CD4-positive, alpha-beta T cell treated with Interleukin-6 at 100 ng/mL for 8 hours (primary cell): ENCODE data around the gene GZMM.
"Not testable (repeated sequence)": the region's sequence is repeated elsewhere in the genome, so short reads cannot be mapped to it uniquely, and the experiment has no call there.

Experiments
- DNase-seq: peaks from one replicate; pipeline ENCODE4 v3.0.0-alpha.2; 2020; ENCODE audit warnings: mixed read lengths, low spot score

The GZMM gene

DNA sequence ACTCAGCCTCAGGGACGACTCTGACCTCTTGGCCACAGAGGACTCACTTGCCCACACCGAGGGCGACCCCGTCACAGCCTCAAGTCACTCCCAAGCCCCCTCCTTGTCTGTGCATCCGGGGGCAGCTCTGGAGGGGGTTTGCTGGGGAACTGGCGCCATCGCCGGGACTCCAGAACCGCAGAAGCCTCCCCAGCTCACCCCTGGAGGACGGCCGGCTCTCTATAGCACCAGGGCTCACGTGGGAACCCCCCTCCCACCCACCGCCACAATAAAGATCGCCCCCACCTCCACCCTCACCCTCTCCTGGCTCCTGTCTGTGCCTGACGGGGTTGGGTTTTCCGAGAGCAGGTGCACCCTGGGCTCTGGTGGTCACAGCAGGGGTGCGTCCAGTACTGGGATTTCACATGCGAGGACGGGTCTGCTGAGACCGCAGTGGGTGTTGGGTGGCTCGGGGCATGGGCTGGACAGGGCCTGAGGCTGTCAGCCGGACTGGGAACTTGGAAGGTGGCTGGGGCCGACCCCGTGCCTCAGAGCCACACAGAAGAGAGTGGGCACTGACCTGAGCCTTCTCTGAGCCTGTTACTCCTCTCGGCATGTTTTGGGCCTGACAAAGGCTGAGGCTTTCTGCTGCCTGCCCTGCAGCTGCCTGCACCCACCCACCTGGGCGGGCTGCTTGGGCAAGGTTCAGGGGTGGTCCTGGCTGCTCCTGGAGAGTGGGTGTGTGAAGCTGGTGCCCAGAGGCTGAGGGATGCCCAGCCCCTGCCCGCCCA lies 39.5 kb downstream of the GZMM start:
- DNase-seq, result no peak

DNA sequence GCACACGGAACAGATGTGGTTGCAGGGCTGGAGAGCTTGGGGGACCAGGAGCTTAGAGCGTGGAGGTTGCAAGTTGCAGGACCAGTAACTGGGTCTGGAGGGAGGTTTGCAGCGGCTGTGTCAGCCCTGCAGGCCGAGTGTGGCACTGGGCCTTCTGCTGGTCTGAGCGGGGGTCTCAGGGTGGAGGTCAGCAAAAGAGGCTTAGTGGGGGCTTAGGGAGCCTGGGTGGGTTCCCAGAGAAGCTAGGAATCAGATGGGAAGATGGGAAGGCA lies 40.1 kb downstream of the GZMM start:
- DNase-seq, result no peak

DNA sequence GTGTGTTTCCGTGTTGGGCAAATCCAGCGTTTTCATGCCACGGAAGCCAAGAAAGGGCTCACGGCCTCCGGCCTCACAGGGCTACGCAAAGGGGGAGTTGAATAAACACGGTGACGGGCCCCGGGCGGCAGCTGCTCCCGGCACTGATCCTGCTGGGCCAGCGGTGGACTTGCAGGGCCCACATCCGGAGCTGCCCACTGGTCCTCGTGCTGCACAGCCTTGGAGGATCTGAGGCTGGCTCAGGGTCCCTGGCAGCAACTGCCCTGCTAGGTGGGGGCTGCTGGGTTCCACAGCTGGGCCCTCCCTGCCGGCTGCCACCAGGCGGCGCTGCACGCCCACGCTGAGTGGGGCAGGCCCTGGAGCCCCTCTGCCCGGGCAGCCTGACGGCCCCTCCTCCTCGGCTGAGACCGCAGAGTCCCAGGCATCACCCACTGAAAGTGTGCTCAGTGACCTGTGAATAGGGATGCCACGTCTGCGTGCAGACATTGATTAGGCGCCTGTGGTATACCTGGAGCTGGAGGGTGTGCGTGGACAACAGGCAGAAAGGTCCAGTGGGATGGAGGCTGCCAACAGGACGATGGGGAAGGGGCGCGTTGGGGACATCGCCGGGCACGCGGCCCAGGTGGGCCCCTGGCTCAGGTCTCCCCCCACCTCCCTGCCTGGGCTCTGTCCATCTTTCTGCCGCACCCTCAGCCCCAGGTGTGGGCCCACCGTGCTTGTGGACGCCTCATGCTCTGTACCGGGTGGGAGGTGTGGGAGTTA lies 40.6 kb downstream of the GZMM start:
- DNase-seq, result peak; percentile 48

DNA sequence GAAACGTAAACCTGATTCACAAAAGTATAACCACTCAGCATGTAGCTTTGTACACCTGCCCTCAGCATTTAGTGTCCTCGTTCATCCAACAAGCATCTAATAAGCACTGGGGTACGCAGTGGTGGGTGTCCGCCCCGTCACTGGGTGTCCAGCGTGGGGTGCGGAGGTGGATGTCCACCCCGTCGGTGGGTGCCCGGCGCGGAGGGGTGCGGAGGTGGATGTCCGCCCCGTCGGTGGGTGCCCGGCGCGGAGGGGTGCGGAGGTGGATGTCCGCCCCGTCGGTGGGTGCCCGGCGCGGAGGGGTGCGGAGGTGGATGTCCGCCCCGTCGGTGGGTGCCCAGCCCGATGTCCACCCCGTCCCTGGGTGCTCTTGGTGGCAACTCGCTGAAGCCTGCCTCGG lies 41.3 kb downstream of the GZMM start:
- not testable (repeated sequence) for DNase-seq

DNA sequence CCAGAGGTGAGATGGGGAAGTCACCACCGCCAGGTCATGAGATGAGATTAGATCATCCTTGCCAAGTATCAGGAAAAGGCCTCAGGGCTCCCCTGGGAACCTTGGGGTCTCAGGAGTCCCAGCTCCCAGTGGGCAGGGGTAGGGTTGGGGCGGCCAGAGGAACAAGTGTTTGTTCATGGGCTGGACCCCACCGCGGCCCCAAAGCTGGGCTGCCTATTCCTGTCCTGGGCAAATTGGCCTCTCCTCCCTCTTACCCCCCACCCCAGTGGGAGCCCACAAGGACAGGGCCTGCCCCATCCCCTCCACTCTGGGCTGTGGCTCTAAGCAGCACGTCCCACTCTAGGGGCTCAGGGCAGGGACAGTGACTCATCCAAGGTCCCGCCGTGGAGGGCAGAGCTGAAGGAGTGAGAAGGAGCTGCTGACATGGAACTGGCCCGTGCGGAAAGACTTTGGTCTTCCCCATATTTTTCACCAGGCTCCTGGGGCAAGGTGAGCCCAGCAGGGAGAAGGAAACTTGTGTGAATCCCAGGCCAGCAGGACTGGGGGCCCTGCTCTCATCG lies 41.8 kb downstream of the GZMM start:
- no peak for DNase-seq

DNA sequence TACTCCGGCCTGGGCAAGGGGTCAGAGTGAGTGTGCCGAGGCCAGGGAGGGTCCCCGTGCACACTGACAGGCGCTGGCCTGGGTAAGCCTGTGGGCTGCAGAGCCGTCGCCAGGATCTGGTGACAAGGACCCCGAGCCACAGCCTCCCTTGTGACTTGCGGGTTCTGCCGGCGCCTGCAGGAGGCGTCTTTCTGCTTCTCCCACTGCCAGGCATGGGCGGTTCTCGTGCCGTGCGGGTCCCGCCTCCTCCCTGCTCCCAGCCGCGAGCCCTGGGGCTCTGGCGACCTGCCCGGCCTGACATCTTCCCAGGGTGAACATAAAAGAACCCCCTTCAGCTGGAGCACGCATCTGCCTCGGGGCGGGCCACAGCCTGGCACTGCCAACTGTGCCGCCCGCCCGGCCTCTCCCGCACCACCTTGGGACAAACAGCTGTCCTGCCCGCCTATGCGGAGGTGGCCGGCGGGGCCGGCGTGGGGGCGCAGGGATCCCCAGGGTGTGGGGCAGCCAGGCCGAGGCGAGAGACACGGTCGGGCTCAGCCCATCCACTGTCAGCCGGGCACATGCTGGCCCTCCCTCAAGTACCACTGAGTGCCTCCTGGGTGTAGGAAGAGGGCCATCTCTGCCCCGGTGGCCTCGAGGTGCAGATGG lies 44.4 kb downstream of the GZMM start:
- DNase-seq, result peak; percentile 57

DNA sequence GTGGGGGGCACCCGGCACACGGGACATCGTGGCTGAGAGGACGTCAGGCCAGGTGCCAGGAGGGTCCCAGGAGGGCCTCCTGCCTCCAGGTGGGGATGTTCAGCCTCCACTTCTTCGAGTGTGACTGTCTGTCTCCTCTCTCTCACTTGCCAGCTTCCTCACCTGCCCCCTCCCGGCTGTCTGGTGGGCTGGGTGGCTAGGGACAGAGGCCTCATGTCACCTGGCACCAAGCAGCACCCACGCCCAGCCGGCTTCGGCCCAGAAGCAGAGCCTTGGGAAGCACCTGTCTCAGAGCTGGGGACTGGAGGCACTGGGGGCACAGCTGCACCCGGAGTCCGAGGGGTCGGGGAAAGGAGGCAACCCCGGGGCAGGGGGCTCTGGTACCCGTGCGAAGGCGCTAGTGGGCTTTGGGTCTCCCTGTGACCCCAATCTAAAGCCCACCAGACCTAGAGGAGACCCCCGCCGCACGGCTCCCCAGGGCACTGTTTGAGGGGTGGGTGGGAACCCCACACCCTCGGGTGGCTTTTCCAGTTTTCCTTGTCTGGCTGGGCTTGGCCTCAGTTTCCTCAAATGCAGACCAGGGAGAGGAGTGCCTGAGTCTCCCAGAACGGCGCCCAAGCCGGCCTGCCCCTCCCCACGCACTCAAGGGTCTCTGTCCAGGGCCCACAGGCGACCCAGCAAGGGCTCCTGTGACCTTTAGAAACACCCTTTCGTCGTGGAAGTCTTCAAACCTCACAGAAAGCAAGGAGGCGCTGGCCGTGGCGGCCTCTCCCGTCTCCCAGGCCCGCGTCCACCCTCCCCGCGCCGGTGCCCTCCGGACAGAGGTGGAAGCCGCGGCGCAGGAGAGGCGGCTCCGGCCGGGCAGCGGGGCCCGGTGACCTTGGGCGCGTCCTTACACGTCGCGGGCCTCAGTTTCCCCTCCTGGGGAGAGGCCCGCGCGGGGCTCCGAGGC lies 45.2 kb downstream of the GZMM start:
- no peak for DNase-seq

DNA sequence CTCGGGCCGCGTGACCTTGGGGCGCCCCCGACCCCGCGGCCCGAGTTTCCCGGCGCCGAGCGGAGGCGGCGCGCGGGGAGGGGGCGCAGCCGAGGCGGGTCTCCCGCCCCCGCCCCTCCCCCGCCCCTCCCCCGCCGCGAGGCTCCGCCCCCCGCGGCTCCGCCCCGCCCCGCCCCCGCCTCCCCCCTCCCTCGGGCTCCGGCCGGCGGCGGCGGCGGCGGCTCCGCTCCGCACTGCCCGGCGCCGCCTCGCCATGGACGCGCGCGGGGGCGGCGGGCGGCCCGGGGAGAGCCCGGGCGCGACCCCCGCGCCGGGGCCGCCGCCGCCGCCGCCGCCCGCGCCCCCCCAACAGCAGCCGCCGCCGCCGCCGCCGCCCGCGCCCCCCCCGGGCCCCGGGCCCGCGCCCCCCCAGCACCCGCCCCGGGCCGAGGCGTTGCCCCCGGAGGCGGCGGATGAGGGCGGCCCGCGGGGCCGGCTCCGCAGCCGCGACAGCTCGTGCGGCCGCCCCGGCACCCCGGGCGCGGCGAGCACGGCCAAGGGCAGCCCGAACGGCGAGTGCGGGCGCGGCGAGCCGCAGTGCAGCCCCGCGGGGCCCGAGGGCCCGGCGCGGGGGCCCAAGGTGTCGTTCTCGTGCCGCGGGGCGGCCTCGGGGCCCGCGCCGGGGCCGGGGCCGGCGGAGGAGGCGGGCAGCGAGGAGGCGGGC lies 46.0 kb downstream of the GZMM start, which contains the start of gene HCN2:
Gene HCN2 (plus strand): TSS at position 189 of the 703 bp plus-strand sequence. CDS start 65 bp downstream, at position 254.
- DNase-seq, result no peak

DNA sequence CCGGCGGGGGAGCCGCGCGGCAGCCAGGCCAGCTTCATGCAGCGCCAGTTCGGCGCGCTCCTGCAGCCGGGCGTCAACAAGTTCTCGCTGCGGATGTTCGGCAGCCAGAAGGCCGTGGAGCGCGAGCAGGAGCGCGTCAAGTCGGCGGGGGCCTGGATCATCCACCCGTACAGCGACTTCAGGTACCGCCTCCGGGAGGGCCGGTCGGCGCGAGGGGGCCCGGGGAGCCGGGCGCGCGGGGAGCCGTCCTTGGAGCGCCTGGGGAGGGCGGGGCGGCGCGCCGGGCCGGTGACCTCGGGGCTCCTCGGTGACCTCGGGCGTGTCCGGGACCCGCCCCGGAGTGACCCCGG lies 46.5 kb downstream of the GZMM start:
- DNase-seq, result no peak

DNA sequence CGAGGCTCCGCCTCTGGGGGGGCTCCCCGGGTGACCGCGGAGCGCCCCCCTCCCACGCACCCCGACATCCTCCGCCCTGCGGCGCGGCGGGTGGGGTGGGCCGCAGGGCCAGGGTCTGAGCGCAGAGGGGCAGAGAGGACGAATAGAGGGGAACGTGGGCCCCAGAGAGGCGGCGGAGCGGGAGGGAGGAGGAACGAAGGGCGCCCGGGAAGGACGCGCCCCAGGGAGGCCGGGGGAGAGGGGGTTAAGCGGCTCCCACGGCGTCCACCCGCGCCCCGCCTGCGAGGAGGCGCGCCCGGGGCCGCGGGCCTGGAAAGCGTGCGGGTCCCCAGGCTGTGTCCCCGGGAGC lies 46.9 kb downstream of the GZMM start:
- no peak for DNase-seq

DNA sequence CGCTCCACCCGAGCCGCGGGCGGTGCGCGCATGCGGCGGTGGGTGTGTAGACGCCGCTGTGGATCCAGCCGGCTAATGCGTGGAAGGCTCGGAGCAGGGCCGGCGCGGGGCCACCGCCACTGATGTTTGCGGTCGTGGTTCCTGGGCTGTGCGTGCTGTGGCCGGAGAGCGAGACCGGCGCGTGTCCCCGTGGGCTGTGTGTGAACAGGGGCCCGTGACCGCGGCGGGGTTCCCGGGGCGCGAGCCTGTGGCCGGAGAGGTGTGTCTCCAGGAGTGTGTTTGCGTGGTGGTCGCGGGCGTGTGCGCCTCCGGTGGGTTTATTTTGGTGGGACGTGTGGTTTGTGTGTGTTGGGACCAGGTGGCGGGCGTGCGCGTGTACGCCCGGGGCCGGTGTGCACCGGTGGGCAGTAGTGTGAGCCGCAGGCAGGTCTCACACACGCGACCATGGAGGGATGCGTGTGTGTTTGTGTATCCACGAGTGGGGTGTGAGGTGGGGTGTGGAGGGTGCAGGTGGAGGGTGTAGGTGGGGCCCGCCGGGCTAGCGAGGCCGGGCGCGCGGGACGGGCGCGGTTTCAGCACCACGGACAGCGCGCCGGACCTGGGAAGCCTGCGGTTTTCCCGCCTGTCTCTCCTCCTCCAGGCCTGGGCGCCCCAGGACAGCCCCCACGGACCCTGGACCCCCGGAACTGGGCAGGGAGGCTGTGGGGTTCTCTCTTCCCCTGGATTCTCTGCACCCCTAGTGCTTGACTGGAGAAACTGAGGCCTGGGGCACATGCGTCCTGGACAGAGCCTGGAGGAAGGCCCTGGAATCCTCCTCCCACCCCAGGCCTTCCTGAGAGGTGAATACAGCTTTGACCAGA lies 47.5 kb downstream of the GZMM start:
- no peak for DNase-seq

DNA sequence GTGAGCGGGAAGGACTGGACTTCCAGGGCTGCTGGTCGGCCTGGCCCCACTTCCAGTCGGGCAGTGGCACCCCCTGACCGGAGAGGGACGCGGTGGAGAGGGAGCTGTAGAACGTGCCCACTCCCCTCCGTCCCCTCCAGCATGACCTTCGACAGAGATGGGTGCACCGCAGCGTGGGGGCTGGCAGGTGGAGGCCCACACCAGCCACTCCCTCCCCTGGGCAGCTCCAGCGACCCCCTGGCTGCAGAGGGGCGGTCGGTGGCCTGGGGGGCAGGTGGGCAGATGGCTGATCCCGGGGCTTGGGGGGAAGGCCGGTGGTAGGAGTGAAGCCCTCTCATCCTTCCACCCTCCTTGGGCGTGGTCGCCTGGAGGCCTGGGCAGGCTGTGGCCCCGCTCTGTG lies 48.2 kb downstream of the GZMM start:
- no peak for DNase-seq

DNA sequence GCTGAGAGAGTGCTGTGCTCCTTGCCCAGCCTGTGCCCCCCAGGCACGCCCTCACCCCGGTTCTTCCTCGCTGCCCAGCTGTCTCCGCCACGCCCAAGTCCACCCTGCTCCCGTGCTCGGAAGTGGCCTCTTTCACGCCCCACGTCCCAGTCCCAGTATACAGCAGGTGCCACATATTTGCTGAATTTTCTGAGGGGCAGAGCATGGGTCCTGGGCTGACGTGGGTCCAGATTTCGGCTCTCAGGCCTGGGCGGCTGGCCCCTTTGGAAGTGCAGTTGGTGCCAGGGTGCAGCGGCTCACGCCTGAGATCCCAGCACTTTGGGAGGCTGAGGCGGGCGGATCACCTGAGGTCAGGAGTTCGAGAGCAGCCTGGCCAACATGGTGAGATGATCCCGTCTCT lies 49.2 kb downstream of the GZMM start:
- no peak for DNase-seq

DNA sequence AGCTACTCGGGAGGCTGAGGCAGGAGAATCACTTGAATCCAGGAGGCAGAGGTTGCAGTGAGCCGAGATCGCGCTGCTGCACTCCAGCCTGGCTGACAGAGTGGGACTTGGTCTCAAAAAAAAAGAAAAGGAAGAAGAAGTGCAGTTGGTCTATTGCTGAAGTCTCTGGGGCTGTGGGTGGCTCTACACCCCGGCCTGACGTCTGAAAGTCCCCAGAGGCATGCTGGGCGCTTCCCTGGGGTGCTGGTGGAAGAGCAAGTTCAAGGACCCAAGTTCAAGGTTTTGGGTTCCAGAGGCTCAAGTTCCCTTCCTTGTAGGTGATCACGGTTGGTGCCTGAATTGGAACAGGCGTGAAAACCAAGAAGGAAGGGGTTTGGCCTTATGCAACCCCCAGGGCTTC lies 49.7 kb downstream of the GZMM start:
- no peak for DNase-seq

DNA sequence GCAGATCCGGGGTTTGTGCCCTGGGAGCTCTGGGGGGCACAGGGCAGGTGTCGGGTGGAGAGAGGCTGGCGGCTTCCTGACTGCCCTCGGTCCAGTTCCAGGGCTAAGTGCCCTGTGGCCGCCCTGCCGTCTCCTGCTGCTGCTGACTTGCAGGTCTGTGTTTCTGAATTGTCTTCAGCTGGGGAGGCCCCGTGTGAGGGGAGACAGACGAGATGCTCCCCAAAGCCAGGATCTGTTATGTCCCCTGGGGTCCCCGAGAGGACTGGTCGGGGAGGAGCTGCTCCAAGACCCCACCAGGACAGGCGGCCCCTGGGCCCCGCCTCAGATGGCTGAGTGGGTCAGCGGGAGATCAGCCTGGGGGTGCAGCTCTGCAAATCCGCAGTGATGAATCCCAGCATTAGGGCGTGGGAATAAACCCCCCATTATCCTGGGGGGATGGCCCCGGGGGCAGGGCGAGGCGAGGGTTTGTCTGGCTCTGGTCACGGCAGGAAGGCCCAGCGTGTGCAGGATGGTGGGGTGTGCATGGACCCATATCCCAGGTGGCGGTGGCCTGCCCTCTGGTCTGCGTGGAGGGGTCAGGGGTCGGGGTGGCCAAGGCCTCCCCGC lies 50.5 kb downstream of the GZMM start:
- no peak for DNase-seq

DNA sequence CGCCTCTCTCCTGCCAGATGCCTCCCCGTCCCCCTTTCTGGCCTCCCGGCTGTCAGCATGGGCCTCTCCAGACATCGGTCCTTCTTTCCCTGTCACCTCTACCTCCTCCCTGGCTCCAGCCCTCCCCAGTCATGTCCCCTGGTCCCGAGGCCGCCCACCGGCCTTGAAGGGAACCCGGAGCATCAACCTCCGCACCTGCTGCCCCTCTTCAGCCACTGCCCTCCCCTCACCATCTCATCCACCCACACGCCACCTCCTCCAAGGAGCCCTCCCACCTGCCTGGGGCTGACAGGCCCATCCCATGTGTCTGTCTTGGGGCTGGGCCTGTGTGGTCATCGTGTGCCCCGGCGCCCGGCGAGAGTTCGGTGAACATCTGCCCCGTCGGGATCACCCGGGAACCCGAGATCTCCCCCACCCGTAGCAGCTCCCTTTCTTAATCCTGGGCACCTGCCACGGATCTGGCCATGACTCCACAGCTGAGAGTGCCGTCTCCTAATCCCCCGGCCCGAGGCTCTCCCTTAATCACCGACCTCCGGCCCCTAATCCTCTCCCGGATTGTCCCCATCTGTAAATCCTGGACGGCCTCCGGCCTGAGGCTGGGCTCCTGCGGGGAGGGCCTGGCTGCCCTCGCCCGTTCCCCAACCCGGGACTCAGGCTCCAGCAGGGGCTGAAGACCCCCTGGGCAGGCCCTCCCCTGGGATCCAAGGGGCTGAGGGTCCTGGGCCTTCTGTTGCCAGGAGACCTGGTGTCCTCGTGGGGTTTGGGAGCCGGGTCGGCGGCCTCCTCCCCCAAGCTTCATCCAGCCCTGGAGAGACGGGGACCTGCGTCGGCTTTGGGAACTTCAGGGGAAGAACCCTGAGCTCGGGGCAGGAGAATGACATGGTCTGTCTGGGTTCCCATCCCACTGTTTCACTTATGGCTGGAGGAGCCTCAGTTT lies 51.7 kb downstream of the GZMM start:
- DNase-seq, result no peak

DNA sequence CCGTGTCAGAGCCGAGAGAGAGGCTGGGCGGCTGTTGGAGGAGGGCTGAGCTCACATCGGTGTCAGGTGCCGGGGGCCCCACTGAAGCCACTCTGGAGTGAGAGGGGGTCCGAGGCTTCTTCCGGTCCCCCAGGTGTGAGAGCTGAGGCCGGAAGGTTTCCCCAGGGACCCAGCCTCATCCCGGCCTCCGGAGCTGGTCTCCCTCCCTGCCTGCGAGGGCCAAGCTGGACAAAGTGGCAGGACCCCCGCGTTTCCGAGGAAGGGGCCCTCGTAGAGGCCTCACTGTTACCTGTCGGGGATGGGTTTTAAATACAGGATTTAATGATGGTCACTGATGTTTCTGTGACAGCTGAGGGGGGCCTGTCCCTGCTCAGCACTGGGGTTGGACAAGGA lies 52.4 kb downstream of the GZMM start:
- DNase-seq, result no peak

DNA sequence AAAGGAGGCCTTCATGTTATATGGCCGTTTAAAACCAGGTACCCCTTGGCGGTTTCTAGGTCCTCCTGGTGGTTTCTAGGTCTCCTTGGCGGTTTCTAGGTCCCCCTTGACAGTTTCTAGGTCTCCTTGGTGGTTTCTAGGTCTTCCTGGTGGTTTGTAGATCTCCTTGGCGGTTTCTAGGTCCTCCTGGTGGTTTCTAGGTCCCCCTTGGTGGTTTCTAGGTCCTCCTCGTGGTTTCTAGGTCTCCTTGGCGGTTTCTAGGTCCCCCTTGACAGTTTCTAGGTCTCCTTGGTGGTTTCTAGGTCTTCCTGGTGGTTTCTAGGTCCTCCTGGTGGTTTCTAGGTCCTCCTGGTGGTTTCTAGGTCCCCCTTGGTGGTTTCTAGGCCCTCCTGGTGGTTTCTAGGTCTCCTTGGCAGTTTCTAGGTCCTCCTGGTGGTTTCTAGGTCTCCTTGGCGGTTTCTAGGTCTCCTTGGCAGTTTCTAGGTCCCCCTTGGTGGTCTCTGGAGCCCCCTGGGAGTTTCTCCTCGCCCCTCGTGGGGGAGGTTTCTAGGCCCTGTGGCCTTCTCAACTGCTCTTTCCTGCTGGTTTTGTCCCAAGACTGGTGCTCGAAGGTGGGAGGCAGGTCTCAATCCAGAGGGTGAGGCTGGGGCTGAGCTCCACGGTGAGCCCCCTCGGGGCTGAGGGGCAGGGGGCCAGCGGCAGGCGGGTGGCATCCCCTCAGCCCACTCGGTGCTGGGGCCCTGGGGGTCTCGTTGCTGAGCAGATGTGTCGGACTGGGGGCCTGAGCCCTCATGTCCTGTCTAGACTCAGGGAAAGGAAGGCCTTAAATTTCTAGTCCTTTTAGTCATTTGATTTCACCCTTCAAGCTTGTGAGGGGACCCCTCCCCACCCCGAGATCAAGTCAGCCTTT lies 53.8 kb downstream of the GZMM start:
- no peak for DNase-seq
